ENCODE measurements around the gene ERFL. TPM values are rescaled to one million over a fixed set of nuclear protein-coding genes. Genes with fewer than 3 reads are reported as not detected.

Gene ERFL
- total RNA-seq, 4 donors from 2014 or later = 0.27 to 1.9 (median 0.95) TPM

- in situ Hi-C loops (cut with MboI; ENCODE audit: low pct_ligation_motif_present in 1 of 4, low pct_unique_long_range_greater_than_20kb in 1 of 4, low sequenced_read_pairs in 3 of 4) (no loop called here), intact Hi-C loops (cut with DNase I; ENCODE audit: low total_unique reads) (no loop called here)
- TF ChIP-seq POLR2A (IDR thresholded peaks at IDR 0.05) (no peak), EP300 (IDR thresholded peaks at IDR 0.05; ENCODE audit: low read depth) (no peak), CTCF (IDR thresholded peaks at IDR 0.05) (no peak), POLR2AphosphoS5 (IDR thresholded peaks at IDR 0.05) (no peak)
- no peaks in the 10 kb centered on the region for H3K9me3 ChIP-seq
- H3K4me1 ChIP-seq = peaks cover 0 to 24% (median 20%) of the 10 kb centered on the region in 4 donors
- 60 to 90% methylated on average over 3 to 11 of the region's 11 CpGs for WGBS, 2 donors (ENCODE audit: low coverage in 1 of 2)
- peaks cover 0 to 14% (median 6%) of the 10 kb centered on the region in 4 donors for H3K36me3 ChIP-seq
- no peak overlapping the region for H3K27ac ChIP-seq
- peaks cover 31% of the 10 kb centered on the region for H3K27me3 ChIP-seq
- no peak for DNase-seq
- no peak overlapping the region for H3K4me3 ChIP-seq
These were observed 19.4 kb downstream of the ERFL start for GRCh38 chr19:41908724-41909464.

GRCh38 chr19:41907994-41908615 is 20.1 kb downstream of the ERFL start:
- intact Hi-C loops (cut with DNase I; ENCODE audit: low total_unique reads) (no loop called here), in situ Hi-C loops (cut with MboI; ENCODE audit: low pct_ligation_motif_present in 1 of 4, low pct_unique_long_range_greater_than_20kb in 1 of 4, low sequenced_read_pairs in 3 of 4) (no loop called here)
- Histone ChIP-seq H3K36me3 (peaks cover 0 to 20% (median 8%) of the 10 kb centered on the region in 4 donors), H3K27me3 (peaks cover 23% of the 10 kb centered on the region), H3K4me3 (no peak overlapping the region), H3K4me1 (peaks cover 0 to 26% (median 22%) of the 10 kb centered on the region in 4 donors), H3K9me3 (no peaks in the 10 kb centered on the region), H3K27ac (no peak overlapping the region)
- 84 to 100% methylated on average over 1 to 25 of the region's 25 CpGs for WGBS, 2 donors (ENCODE audit: low coverage in 1 of 2)
- TF ChIP-seq EP300 (IDR thresholded peaks at IDR 0.05; ENCODE audit: low read depth) = no peak
- no peak for TF ChIP-seq CTCF (IDR thresholded peaks at IDR 0.05)
- TF ChIP-seq POLR2A (IDR thresholded peaks at IDR 0.05) = no peak
- TF ChIP-seq POLR2AphosphoS5 (IDR thresholded peaks at IDR 0.05) = no peak
- no peak for DNase-seq

GRCh38 chr19:41906916-41907680 is 21.2 kb downstream of the ERFL start:
- Histone ChIP-seq H3K9me3 (no peaks in the 10 kb centered on the region), H3K27me3 (peaks cover 13% of the 10 kb centered on the region), H3K4me3 (no peak overlapping the region), H3K27ac (no peak overlapping the region), H3K4me1 (peaks cover 0 to 21% (median 16%) of the 10 kb centered on the region in 4 donors), H3K36me3 (peaks cover 0 to 30% (median 13%) of the 10 kb centered on the region in 4 donors)
- in situ Hi-C loops (cut with MboI; ENCODE audit: low pct_ligation_motif_present in 1 of 4, low pct_unique_long_range_greater_than_20kb in 1 of 4, low sequenced_read_pairs in 3 of 4) (no loop called here), intact Hi-C loops (cut with DNase I; ENCODE audit: low total_unique reads) (no loop called here)
- TF ChIP-seq CTCF (IDR thresholded peaks at IDR 0.05) (no peak), EP300 (IDR thresholded peaks at IDR 0.05; ENCODE audit: low read depth) (no peak), POLR2A (IDR thresholded peaks at IDR 0.05) (no peak), POLR2AphosphoS5 (IDR thresholded peaks at IDR 0.05) (no peak)
- 73 to 81% methylated on average over 7 to 21 of the region's 21 CpGs for WGBS, 2 donors (ENCODE audit: low coverage in 1 of 2)
- no peak for DNase-seq

- H3K4me1 ChIP-seq = peaks cover 0 to 21% (median 16%) of the 10 kb centered on the region in 4 donors
- no peak overlapping the region for H3K27ac ChIP-seq
- no peak for DNase-seq
- intact Hi-C loops (cut with DNase I; ENCODE audit: low total_unique reads) = no loop called here
- in situ Hi-C loops (cut with MboI; ENCODE audit: low pct_ligation_motif_present in 1 of 4, low pct_unique_long_range_greater_than_20kb in 1 of 4, low sequenced_read_pairs in 3 of 4) = no loop called here
- WGBS, 2 donors (ENCODE audit: low coverage in 1 of 2) = 76 to 100% methylated on average over 1 to 9 of the region's 9 CpGs
- peaks cover 0 to 38% (median 17%) of the 10 kb centered on the region in 4 donors for H3K36me3 ChIP-seq
- H3K9me3 ChIP-seq = no peaks in the 10 kb centered on the region
- peaks cover 4% of the 10 kb centered on the region for H3K27me3 ChIP-seq
- no peak for TF ChIP-seq EP300 (IDR thresholded peaks at IDR 0.05; ENCODE audit: low read depth)
- no peak for TF ChIP-seq POLR2A (IDR thresholded peaks at IDR 0.05)
- no peak for TF ChIP-seq CTCF (IDR thresholded peaks at IDR 0.05)
- TF ChIP-seq POLR2AphosphoS5 (IDR thresholded peaks at IDR 0.05) = no peak
- H3K4me3 ChIP-seq = no peak overlapping the region
These were observed 22.0 kb downstream of the ERFL start for GRCh38 chr19:41906271-41906670.

Measured in transverse colon (tissue), 4 donors.